HG03442 (cell line): ENCODE data around the gene EOMES.
"Not testable (repeated sequence)": the region's sequence is repeated elsewhere in the genome, so short reads cannot be mapped to it uniquely, and the experiment has no call there.

ENCODE experiments used
- ATAC-seq: cut with Tn5 transposase; IDR thresholded peaks from one replicate; pipeline ENCODE4 v1.9.1; 2021; ENCODE audit warnings: mild to moderate bottlenecking, moderate library complexity; ENCODE audit not compliant: unreplicated experiment

The EOMES gene

DNA sequence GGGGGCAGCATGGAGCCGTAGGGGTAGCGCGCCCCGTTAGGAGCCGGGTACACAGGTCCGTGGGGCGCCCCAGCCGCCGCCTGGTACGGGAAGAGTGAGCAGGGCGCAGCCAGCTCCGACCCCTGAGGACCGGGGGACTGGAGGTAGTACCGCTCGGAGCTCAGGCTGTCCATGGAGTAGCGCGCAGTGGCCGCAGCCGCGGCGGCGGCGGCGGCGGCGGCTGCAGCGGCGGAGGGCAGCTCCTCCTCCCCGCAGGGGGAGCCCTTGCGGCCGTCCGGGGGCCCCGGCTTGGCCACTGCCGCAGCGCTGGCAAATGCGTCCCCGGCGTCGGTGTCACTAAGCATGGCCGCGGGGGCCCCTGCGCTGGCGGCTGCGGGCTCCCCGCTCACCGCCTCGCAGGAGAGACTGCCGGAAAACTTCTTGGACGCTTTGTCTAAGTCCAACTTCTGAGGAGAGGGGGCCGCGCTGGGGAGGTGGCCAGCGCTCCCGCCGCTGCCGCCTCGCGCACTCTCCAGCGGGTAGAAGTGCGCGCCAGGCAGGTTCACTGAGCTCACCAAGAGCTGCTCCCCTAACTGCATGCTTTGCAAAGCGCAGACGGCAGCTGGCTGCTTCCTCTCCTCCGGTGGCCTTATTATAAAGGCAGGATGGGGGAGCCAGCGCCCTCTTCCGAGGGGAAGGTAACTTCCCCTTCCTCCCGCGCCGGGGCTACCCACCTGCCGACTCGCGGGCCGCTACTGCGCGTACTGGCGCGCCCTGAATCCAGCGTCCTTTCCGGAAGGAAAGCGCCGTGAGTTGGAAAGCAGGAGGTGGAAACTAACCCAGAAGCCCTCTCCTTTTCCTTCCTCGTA lies at the start of gene EOMES:
EOMES (minus strand) TSS at position 607 of the 848 bp plus-strand sequence; CDS start at position 578, 29 bp downstream.
- peak; percentile 58 for ATAC-seq

DNA sequence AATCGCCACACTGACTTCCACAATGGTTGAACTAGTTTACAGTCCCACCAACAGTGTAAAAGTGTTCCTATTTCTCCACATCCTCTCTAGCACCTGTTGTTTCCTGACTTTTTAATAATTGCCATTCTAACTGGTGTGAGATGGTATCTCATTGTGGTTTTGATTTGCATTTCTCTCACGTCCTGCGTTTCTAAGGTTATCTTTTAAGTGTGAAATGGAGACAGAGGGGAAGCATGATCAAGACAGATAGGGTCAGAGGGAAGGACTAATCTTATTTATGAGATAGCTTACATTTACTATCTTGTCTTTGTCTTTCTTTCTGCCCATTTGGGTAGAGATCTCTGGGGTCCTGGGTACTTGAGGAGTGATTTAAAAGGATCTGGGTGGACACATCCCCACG lies 48.3 kb upstream of the EOMES start:
- ATAC-seq = not testable (repeated sequence)

DNA sequence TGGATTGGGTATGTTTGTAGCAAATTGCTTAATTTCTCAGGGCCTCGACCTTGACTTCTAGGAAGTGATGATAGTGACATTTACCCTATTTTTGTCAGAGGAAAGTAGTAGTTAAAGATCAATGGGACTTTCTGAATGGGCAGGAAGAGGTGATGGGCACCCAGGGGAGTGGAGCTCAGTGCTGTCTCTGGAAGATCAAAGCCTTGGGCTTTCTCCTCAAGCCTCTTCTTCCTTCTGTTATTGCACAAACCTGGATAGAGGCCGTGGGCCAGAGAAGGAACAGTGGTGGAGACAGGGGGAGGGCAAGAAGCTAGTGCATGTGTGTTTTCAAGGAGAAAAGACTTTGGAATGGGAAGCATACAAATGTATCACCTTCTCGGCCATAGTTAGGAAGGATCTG lies 44.9 kb upstream of the EOMES start:
- no peak for ATAC-seq

DNA sequence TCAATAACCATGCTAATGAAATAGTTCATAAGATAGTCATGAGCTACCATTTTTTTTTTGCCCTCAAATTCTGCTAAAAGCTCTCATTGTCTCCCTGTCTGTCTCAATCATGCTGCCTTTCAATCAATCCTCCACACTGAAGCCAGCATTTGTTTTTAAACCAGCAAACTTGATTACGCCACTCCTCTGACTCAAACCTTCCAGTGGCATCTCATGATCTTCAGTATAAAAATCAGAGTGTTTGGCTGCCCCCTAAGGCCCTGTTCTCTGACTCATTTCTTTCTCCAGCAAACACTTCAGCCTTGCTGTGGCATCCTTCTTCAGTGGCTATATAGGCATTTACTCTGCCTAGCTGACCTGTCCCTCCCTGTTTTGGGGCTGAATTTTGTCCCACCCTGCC lies 36.0 kb upstream of the EOMES start:
- ATAC-seq = no peak

DNA sequence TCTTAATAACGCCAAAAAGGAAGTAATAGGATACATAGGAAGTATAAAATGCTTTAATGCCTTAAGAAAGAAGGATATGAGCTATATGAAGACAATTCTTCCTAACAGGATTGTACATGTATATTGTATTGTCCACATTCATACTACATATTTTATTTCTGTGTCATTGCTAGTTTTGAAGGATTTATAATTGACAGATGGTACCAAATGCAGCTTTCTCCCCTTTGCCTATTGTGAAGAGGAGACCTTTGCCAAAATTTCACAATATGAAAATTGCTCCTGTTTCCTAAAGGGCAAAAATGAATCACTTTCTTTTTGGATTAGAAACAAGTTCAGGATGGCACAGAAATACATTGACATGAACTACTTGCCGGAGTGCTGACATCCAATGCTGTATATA lies 34.8 kb upstream of the EOMES start:
- ATAC-seq = no peak

DNA sequence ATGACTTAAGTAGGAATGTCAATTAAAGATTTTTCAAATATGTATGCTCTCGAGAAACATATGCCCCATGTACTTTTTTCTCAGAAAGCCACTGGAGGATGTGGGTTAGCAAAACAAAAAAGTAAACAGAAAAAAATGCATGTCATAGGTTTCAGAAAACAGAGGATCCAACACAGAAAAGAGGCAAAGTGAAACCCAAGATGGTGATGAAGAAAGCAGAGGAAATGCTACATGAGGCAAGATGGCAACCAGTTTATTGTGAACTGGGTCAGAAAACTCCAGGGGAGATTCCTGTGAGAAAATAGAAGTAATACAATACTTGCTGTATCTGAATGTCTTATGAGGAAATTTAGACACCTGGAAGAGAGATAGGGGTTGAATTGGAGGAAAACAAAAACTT lies 30.8 kb upstream of the EOMES start:
- no peak for ATAC-seq

DNA sequence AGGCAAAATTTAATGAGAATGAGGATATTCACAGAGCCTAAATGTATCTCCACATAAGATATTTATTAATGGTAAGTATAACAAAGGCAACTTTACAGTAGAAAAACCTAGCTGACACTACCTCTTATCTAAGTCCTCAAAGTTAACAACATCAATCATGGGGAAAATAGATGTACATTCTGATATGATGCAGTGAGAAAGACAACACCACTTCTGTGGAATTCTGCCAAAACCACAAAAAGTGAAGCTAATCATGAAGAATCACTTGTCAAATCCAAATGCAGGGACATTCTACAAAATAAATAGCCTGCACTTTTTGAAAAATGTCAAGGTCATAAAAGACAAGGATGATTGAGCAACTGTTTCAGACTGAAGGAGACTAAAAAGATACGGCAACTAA lies 27.5 kb upstream of the EOMES start:
- no peak for ATAC-seq

DNA sequence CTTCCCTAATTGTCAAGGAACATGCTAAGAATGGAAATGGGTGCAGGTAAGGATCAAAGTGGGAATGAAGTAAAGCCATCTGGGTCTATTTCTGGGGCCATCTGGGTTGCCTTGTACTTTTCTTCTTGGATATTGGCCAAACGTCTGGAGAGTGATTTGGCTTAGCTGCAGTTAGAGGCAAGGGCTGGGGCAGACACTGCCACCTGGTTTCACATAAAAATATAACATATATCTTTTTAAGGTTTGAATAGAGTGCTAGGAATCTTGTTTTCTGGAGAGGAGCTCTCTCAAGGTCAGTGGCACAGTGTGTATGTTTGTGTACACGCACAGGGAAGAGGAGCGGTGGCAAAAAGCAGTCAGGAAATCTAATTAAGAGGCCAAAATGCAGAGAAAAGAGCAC lies 24.7 kb upstream of the EOMES start:
- no peak for ATAC-seq

DNA sequence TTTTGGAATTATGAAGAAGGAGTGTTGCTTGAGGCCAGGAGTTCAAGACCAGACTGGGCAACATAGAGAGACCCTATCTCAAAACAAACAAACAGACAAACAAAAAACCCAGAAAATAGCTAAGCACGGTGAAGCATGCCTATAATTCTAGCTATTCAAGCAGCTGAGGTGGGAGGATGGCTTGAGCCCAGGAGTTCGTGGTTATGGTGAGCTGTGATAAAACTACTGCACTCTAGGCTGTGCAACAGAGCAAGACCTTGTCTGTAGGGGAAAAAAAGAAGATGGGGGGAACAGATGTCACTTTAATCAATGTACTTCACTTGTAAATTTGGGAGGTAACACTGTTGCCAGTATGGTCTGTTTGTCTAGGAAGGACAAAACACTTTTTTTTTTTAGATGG lies 18.7 kb upstream of the EOMES start:
- ATAC-seq = no peak

DNA sequence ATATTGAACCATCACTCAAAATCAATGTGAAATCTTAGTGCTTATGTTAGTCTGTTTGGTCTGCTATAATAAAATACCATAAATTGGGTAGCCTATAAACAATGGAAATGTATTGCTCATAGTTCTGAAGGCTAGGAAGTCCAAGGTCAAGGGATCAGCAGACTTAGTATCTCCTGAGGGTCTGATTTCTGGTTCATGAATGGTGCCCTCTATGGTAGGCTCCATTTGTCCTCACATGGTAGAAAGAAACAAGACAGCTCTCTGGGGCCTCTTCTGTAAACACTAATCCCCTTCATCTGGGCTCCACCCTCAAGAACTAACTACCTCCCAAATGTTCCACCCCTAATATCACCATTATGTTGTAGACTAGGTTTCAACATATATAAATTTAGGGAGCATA lies 15.0 kb upstream of the EOMES start:
- no peak for ATAC-seq

DNA sequence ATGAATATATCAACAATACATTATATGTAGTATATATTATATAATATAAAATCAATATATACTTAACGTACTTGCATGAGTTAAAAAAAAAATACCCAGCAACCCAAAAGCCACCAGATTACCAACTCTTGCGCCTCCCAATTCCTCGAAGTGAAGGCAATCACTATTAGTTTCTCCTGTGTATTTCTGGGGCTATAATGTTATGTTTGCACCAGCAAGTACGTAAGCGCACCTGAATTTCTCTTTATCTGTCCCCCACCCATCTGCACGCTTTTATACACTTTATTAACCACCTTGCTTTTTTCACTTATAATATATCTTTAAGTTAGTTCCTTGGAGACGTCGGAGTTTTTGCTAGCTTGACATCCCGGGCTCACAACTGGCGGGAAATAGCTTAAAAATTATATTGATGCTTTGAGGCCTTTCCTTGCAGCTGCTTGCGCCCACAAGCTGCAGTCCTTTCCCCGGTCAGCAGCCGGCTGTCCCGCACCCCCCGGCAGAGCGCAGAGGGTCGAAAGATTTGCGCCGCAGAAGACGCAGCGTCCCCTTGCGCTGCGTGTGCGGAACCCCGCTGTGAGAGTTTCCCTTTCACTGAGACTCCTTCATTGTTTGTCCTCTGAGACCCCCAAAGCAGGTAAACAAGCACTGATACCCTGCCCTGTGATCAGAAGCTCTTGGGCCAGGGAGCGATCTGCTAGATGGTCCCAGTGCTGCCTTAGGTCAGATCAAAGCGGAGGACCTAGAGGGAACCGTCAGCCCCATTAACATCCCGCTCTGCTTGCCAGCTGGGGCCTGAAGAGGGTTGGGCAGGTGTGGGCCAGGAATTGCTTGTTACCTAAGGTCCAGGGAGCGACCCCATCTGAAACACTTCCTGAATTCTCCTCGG lies 8.9 kb upstream of the EOMES start:
- ATAC-seq = no peak

DNA sequence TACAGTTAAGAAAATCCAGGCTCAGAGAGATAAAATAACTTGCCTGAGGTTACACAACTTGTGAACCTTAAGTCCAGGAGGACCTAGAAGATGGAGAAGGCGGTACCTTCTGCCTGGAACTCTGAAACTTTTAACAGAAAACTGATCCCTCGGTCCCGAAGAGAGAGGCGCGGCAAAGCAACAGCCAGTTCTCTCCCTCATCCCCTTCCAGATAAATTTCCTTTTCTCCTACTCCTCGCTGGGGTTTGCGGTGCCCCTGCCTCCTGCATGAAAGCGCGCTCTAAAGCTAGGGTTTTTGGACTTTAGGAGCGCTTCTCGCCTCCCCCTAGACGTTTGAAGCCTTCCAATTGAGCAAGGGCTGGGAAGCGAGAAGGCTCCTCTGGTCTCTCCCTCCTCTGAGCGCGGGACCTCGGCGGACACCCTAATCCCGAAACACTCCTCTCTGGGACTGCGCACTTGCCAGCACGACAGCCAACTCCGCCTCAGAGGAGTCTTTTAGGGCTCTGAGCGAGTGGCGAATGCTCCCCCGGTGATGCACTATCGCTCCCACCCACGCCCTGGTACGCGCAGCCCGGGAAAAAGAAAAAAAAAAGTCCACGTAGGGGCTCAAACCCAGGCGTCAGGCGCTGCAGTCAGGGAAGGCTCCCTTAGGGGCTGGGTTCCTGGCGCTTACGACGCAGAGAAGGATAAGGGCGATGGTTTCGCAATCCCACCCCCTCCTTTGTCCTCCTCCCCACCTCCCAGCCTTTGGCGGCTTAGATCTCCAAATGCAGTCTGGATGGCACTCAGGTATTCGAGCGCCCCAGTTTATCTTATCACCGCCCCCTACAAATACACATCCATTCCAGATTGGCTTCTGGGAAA lies 7.9 kb upstream of the EOMES start:
- no peak for ATAC-seq

DNA sequence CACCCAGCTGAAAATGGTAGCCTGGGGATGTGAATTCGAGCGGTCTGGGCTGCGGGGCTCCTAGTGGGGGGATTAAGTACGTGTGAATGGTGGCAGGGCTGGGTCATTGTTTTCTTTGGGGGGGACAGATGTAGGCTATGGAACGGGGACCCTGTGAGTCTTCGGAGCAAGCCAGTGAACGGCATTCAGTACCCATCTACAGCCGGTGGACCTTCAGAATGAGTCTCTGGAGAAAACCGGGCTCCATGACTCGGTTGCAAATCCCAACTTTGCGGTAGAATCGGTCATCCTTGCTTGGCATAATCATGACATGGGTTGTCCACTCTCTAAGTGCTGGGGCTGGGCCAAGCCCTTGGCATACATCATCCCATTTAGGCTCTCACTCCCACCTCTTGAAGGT lies 7.2 kb upstream of the EOMES start:
- no peak for ATAC-seq

DNA sequence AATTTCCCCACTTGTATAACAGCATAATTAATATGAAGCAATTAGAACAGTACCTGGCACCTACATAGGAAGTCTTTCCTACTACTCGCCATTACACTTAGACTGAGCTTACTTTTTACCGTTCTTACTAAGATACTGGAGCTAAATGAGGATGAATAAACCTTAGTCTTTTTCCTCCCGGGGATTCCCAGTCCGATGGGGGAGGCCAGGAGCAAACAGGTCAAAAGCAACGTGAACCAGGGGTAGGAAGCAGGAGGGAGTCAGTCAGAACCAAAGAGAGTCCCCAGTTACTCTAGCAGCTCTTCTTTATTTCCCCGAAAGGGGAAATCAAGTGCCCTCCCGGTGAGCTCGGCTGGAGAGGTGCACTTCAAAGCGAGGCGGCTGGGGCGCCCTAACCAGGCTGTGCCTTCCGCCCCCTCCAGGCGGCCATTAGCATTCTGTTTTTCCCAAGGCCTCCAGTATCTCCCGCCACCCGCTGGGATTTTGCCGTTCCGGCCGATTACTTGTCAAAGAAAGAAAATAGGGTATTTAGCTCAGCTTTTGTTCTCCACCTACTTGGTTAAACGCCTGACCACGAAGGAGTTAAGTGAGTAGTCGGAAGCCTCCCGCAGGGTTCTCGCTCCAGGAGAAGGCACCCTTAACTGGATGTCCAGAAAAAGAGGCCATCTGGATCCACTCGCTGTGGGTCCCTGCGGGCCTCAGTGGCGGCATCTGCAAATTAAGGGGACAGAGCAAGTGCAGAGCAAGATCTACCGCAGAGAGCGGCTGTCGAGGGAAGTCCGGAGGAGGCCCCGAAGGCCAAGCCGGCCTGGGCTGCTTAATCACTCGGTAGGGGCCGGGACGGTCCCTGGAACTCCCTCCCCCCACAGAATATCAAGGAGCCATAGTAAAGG lies 6.3 kb upstream of the EOMES start:
- ATAC-seq = peak; percentile 57

DNA sequence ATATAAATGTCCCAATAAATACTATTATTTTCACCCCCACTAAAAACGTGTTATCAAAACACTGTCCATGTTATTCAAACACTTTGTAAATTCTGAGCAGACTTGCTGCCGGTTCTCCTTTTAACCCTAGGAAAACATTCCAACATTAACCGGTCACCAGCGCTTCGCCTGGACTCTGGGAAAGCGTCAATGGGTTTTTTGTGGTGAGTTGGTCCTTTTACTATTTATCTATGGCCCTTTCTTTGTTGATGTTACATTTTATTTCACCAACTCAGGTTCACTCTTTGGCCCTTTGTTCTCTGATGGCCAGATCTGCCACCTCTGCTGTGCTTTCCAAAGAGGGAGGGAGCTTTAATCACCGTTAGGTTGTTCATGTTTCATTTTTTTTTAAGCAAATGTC lies 4.1 kb upstream of the EOMES start:
- no peak for ATAC-seq

DNA sequence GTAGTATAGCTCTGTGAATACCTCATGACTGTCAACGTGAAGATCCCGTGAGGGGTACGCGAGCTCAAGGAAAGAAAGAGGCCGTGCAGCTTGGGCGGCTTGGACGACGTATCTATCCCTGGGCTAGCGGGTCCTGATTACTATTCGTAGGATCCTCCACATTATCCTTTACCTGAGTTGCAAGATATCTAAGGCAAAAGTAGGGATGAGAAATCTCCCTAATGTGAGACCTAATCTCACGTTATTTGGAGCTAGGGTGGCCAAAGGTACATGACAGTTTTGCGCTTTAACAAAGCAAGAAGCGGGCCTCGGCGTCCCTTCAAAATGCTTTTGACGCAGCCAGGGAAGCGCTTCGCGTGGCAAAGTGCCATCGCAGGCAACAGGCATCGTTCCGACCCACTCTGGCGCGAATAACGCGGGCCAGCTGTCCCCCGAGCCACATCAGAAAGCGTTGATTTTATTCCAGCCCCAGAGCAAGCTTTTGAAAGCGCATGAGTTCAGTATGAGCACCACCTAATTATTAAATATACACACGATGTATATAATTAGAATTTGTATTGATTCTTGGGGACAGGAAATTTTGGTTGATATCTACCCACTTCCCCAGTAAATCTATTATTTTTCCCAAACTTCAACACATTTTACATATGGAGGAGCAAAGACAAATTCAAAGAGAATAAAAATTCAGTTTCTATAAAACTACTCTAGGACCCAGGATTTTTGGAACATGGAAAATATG lies 2.5 kb upstream of the EOMES start:
- ATAC-seq = no peak

DNA sequence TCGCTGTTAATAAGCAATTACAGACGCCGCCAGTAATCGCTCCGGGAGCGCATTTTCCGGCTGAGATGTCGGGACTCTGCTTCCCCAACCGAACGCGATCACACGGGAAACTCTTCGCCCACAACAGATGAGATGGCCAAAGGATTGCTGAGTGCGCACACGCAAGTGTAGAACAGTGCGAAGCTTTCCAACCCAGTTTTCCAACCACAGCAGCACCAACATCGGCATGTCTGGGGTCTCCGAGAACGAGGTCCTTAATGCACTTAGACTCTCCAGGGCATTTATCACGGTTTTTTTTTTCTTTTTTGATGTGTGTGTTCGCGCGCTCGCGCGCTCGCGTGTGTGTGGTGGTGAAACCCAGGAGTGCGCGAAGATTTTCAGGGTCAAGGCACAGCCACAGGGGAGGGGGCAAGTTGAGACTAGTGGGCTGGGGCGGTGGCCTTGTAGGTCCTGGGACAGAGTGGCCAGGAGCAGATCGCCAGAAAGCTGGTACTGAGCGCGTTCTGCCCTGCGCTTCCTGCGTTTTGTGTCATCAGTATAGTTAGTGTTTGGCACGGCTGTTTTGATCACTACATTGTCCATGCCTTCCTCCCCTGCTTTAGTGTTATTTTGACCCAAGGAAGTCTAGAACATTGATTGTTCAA lies 1.8 kb upstream of the EOMES start:
- ATAC-seq = no peak

DNA sequence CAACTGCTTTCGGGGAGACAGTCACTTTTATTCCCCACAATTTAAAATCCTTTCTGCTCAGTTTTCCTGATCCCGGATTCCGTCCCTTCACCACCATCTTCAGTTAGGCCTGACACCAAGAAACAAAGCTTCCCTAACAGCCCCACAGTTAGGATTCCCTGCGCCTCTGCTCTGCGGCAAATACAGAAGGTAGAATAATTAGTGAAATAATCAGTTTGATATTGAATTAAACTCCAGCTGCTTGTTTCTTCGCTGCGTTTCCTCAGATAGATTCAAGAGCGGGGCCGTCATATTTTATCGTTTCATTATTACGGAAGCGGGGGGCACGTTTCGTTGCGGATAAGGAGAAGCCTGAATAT lies 1.3 kb upstream of the EOMES start:
- no peak for ATAC-seq

DNA sequence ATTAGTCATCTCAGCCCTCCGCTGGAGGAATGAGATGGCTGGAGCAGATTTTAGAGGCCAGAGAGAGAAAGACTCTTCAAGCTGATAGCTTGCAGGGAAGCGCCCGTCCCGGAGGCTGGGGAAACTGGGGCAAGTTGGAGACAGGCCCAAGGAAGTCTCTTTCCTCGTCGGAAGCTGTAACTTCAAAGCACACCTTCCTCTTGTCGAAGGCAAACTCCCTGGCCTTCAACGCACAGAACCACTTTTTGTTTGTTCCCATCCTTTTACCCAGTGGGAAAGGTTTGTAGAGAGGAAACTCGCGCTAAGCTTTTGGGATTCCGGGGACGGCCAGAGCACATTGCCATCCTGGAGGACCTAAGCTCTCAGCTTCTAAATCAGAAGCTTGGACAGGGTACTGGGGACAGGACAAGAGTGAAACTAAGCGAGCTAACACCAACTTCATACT lies 900 bp upstream of the EOMES start:
- ATAC-seq = no peak
